ENCODE data around the gene NFYC. TPM values are rescaled to one million over a fixed set of nuclear protein-coding genes. Genes with fewer than 3 reads are reported as not detected.

Gene NFYC
- total RNA-seq, 1 donor from 2014 or later, result 51.2 TPM

Small RNAs within 50 kb of the gene (small RNA-seq; reads per million reads assigned to genes)
- 9.4 reads per million, percentile 93 among the genes with 10 or more reads in this experiment for gene MIR30C1 (ENCODE audit: low replicate concordance)
- 266 reads per million, percentile 98 among the genes with 10 or more reads in this experiment for gene MIR30E (ENCODE audit: low replicate concordance)
- gene RN7SL326P (ENCODE audit: low replicate concordance), result not detected

Other genes starting within 250 kb of the NFYC start
- gene ZFP69B, start 241.2 kb upstream of the NFYC start, total RNA-seq, result 1.5 TPM
- 3.0 TPM for gene ZFP69, start 214.4 kb upstream of the NFYC start, total RNA-seq
- 13.3 TPM for gene EXO5, start 182.9 kb upstream of the NFYC start, total RNA-seq
- 2.3 TPM for gene ZNF684, start 160.1 kb upstream of the NFYC start, total RNA-seq
- 1.7 TPM for gene RIMS3, start 26.0 kb upstream of the NFYC start, total RNA-seq
- 9.0 TPM for gene KCNQ4, start 92.1 kb downstream of the NFYC start, total RNA-seq
- 7.9 TPM for gene CITED4, start 170.7 kb downstream of the NFYC start, total RNA-seq

Data from tongue (tissue), 2 donors.